Vagina (tissue), 2 donors: ENCODE measurements around the gene MC2R. TPM values are rescaled to one million over a fixed set of nuclear protein-coding genes. Genes with fewer than 3 reads are reported as not detected.

ENCODE experiments used
- DNase-seq, 2 donors: peaks; one replicate each; pipeline ENCODE4 v3.0.0-alpha.2; 2017; ENCODE audit errors: extremely low spot score in 2 of 2
- H3K27ac ChIP-seq: fragments of 200-600 bp; sonication (generic); one replicate; pipeline ENCODE4 v1.5.1; 2019
- H3K27me3 ChIP-seq: fragments of 200-600 bp; sonication (generic); one replicate; pipeline ENCODE4 v1.5.1; 2019
- H3K36me3 ChIP-seq, 2 donors: fragments of 200-600 bp; sonication (generic); one replicate each; pipeline ENCODE4 v1.5.1; 2017 to 2019
- H3K4me1 ChIP-seq: fragments of 200-600 bp; sonication (generic); one replicate; pipeline ENCODE4 v1.5.1; 2019
- H3K4me3 ChIP-seq, 2 donors: fragments of 200-600 bp; sonication (generic); 1 replicate in 1 of 2; 2 replicates in 1 of 2; pipeline ENCODE4 v1.5.1; 2016 to 2019
- H3K9me3 ChIP-seq: fragments of 200-600 bp; sonication (generic); one replicate; pipeline ENCODE4 v1.5.1; 2019
- POLR2A ChIP-seq, 2 donors: fragments of 450-650 bp; IDR thresholded peaks; one replicate each; pipeline ENCODE4 v1.6.1; 2017; ENCODE audit warnings: antibody characterized with exemption in 2 of 2, mild to moderate bottlenecking in 2 of 2, moderate library complexity in 2 of 2
- POLR2AphosphoS5 ChIP-seq, 2 donors: sonication (generic); formaldehyde crosslinking; IDR thresholded peaks; one replicate each; pipeline ENCODE4 v1.9.0; 2017; ENCODE audit warnings: antibody characterized with exemption in 2 of 2, mild to moderate bottlenecking in 2 of 2, low read depth in 1 of 2; ENCODE audit not compliant: insufficient read depth in 1 of 2
- intact Hi-C: fragments of 100-400 bp; cut with DNase I; formaldehyde crosslinking; loops from one replicate; pipeline ENCODE4 v1.15.1; 2023
- total RNA-seq: library from RNA; depleted of rRNA; stranded (reverse); fragments of >200 nt; gene quantifications from one replicate; pipeline ENCODE4 v1.2.3, GENCODE V29; 2016
- TF ChIP-seq, protein P1 (sequence below), 3 experiments: fragments of 450-650 bp in 2 of 3; fragments of 200-600 bp in 1 of 3; sonication (generic) in 1 of 3; IDR thresholded peaks; one replicate each; pipeline ENCODE4 v1.5.1; 2017 to 2019; ENCODE audit warnings: antibody characterized with exemption in 3 of 3, mild to moderate bottlenecking in 2 of 3, moderate library complexity in 2 of 3

Gene MC2R
- total RNA-seq: not detected

DNA sequence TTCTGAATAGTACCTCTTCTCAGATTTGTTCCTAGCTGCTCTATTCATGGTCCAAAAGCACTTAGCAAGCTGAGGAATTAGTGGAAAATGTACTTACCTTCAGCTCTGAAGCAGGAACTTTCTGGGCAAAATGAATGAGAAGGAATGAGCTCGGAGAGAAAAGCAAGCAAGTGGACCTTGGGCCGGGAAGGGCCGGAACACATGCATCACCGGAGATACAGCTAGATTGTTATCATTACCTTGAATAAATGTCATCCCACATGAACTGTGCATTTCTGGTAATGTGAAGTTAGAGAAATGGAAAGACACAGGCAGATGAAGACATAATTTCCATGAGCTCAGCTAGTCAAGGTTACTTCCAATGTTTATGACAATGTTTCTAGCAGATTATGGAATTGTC lies at the start of gene MC2R:
Gene MC2R (minus strand): TSS at position 146 of the 400 bp plus-strand sequence. CDS start 30,018 bp downstream, outside the sequence.
- intact Hi-C loops: no loop called here
- Histone ChIP-seq H3K36me3 (no peaks in the 10 kb centered on the region), H3K4me3 (no peak within 1 kb of the TSS), H3K27ac (no peak within 1 kb of the TSS), H3K27me3 (no peaks in the 10 kb centered on the region), H3K9me3 (no peaks in the 10 kb centered on the region), H3K4me1 (no peaks in the 10 kb centered on the region)
- DNase-seq: no peak
- TF ChIP-seq, protein P1, sequence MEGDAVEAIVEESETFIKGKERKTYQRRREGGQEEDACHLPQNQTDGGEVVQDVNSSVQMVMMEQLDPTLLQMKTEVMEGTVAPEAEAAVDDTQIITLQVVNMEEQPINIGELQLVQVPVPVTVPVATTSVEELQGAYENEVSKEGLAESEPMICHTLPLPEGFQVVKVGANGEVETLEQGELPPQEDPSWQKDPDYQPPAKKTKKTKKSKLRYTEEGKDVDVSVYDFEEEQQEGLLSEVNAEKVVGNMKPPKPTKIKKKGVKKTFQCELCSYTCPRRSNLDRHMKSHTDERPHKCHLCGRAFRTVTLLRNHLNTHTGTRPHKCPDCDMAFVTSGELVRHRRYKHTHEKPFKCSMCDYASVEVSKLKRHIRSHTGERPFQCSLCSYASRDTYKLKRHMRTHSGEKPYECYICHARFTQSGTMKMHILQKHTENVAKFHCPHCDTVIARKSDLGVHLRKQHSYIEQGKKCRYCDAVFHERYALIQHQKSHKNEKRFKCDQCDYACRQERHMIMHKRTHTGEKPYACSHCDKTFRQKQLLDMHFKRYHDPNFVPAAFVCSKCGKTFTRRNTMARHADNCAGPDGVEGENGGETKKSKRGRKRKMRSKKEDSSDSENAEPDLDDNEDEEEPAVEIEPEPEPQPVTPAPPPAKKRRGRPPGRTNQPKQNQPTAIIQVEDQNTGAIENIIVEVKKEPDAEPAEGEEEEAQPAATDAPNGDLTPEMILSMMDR (IDR thresholded peaks at IDR 0.05): no peak
- no peak for TF ChIP-seq POLR2A (IDR thresholded peaks at IDR 0.05)
- TF ChIP-seq POLR2AphosphoS5 (IDR thresholded peaks at IDR 0.05; ENCODE audit: insufficient read depth in 1 of 2, low read depth in 1 of 2): no peak

DNA sequence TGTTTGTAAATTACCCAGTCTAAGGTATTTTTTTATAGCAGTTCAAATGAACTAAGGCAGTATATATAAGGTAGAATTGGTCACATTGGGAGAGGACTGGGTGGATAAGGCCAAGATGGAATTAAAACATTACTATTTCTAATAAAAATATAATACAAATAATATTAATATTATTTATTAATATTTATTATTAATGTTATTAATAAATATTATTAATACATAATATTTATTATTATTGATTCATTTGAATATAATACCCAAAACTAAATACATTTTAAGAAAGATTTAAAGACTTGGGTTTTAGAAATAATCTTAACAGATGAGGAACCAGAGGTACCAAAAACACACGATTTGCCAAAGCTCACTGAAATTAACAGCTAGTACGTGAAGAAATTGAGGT lies 30.5 kb upstream of the MC2R start:
- TF ChIP-seq POLR2A (IDR thresholded peaks at IDR 0.05): no peak
- TF ChIP-seq, protein P1 (IDR thresholded peaks at IDR 0.05): no peak
- TF ChIP-seq POLR2AphosphoS5 (IDR thresholded peaks at IDR 0.05; ENCODE audit: insufficient read depth in 1 of 2, low read depth in 1 of 2): no peak
- Histone ChIP-seq H3K36me3 (no peaks in the 10 kb centered on the region), H3K9me3 (no peaks in the 10 kb centered on the region), H3K4me1 (no peaks in the 10 kb centered on the region), H3K27ac (no peak overlapping the region), H3K27me3 (no peaks in the 10 kb centered on the region), H3K4me3 (no peak overlapping the region)
- DNase-seq: no peak
- intact Hi-C loops: no loop called here

DNA sequence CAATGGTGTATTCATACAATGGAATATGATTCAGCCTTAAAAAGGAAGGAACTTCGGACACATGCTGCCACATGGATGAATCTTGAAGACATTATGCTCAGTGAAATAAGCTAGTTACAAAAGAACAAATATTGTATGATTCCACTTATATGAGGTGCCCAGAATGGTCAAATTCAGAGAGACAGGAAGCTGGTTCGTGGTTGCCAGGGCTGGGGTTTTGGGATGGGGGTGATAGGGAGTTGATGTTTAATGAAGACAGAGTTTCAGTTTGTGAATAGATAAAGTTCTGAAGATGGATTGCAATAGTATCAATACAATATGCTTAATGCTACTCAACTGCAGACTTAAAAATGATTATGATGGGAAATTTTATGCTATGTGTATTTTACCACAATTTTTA lies 28.0 kb upstream of the MC2R start:
- intact Hi-C loops: no loop called here
- no peaks in the 10 kb centered on the region for H3K4me1 ChIP-seq
- TF ChIP-seq POLR2A (IDR thresholded peaks at IDR 0.05): no peak
- TF ChIP-seq, protein P1 (IDR thresholded peaks at IDR 0.05): no peak
- TF ChIP-seq POLR2AphosphoS5 (IDR thresholded peaks at IDR 0.05; ENCODE audit: insufficient read depth in 1 of 2, low read depth in 1 of 2): no peak

DNA sequence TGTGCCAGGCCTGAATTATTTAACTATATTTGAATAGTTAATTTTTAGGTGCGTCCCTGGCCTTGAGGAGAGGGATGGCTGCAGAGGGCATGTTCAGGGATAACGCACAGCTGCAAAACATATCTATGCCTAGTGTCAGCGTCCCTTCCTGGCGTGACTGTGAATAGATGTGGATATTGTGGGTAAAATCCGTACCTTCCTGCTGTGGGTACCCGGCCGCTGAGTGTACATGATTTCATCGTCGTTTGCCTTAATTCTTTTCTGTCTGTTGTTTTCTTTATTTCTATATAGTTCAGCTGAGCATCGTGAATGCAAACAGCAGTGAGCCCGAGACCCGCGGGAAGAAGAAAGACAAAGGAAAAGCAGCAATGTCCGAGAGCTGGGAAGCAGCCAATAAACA lies 25.0 kb upstream of the MC2R start:
- Histone ChIP-seq H3K9me3 (no peaks in the 10 kb centered on the region), H3K4me1 (no peaks in the 10 kb centered on the region), H3K27me3 (no peaks in the 10 kb centered on the region), H3K4me3 (no peak overlapping the region), H3K27ac (no peak overlapping the region), H3K36me3 (no peaks in the 10 kb centered on the region)
- intact Hi-C loops: no loop called here
- no peak for DNase-seq
- TF ChIP-seq, protein P1 (IDR thresholded peaks at IDR 0.05): no peak
- TF ChIP-seq POLR2A (IDR thresholded peaks at IDR 0.05) (no peak), POLR2AphosphoS5 (IDR thresholded peaks at IDR 0.05; ENCODE audit: insufficient read depth in 1 of 2, low read depth in 1 of 2) (no peak)

More for the DNA sequence above, 28.0 kb upstream of the MC2R start:
- Histone ChIP-seq H3K4me3 (no peak overlapping the region), H3K27me3 (no peaks in the 10 kb centered on the region), H3K27ac (no peak overlapping the region), H3K9me3 (no peaks in the 10 kb centered on the region), H3K36me3 (no peaks in the 10 kb centered on the region)
- DNase-seq: no peak

DNA sequence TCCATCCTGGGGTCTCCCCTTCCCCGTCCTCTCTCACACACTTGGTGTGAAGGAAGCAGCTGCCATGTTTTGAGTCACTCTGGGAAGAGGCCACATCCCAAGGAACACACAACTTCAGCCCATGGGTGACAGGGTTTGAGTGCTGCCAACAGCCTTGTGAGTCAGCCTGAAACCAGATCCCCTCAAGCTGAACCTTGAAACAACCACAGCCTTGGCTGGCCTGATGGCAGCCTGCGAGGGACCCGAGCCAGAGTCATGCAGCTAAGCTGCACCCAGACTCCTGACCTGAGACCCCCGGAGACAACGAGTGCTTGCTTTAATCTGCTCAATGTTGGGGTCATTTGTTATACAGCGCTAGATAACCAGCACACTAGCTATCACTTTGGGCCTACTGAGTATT lies 19.3 kb upstream of the MC2R start:
- TF ChIP-seq POLR2A (IDR thresholded peaks at IDR 0.05) (no peak), POLR2AphosphoS5 (IDR thresholded peaks at IDR 0.05; ENCODE audit: insufficient read depth in 1 of 2, low read depth in 1 of 2) (no peak)
- TF ChIP-seq, protein P1 (IDR thresholded peaks at IDR 0.05): no peak
- Histone ChIP-seq H3K4me1 (no peaks in the 10 kb centered on the region), H3K27me3 (no peaks in the 10 kb centered on the region), H3K4me3 (no peak overlapping the region), H3K36me3 (no peaks in the 10 kb centered on the region), H3K9me3 (no peaks in the 10 kb centered on the region), H3K27ac (no peak overlapping the region)
- intact Hi-C loops: no loop called here
- no peak for DNase-seq
